Uterus (tissue), 4 donors: ENCODE data around the gene CTNNAL1. TPM values are rescaled to one million over a fixed set of nuclear protein-coding genes. Genes with fewer than 3 reads are reported as not detected.
"Not testable (repeated sequence)": the region's sequence is repeated elsewhere in the genome, so short reads cannot be mapped to it uniquely, and the experiment has no call there.

Experiments used
- DNase-seq, 2 donors: peaks; one replicate each; pipeline ENCODE4 v3.0.0-alpha.2; 2019 to 2020
- H3K27ac ChIP-seq, 2 donors: fragments of 200-600 bp; sonication (generic); 1 replicate in 1 of 2; 2 replicates in 1 of 2; pipeline ENCODE4 v1.5.1; 2016 to 2018
- H3K27me3 ChIP-seq, 2 donors: fragments of 200-600 bp; sonication (generic); one replicate each; pipeline ENCODE4 v1.5.1; 2018 to 2019; ENCODE audit warnings: control low read depth in 1 of 2
- H3K36me3 ChIP-seq, 2 donors: fragments of 200-600 bp; sonication (generic); one replicate each; pipeline ENCODE4 v1.5.1; 2019; ENCODE audit warnings: control low read depth in 1 of 2
- H3K4me1 ChIP-seq, 2 donors: fragments of 200-600 bp; sonication (generic); one replicate each; pipeline ENCODE4 v1.5.1; 2018 to 2019; ENCODE audit warnings: control low read depth in 1 of 2
- H3K4me3 ChIP-seq, 2 donors: fragments of 200-600 bp; sonication (generic); 1 replicate in 1 of 2; 2 replicates in 1 of 2; pipeline ENCODE4 v1.5.1; 2018 to 2019; ENCODE audit warnings: mild to moderate bottlenecking in 1 of 2
- H3K9me3 ChIP-seq, 2 donors: fragments of 200-600 bp; sonication (generic); one replicate each; pipeline ENCODE4 v1.5.1; 2019; ENCODE audit warnings: control low read depth in 1 of 2
- CTCF ChIP-seq, 4 experiments: fragments of 200-600 bp in 2 of 4; fragments of 450-650 bp in 2 of 4; sonication (generic) in 2 of 4; IDR thresholded peaks; one replicate each; pipeline ENCODE4 v1.5.1; 2016 to 2019; ENCODE audit warnings: antibody characterized with exemption in 4 of 4, mild to moderate bottlenecking in 2 of 4, moderate library complexity in 1 of 4
- POLR2A ChIP-seq, 2 donors: fragments of 450-650 bp; IDR thresholded peaks; one replicate each; pipeline ENCODE4 v1.6.1; 2016; ENCODE audit warnings: antibody characterized with exemption in 2 of 2, mild to moderate bottlenecking in 1 of 2, moderate library complexity in 1 of 2
- intact Hi-C: fragments of 100-400 bp; cut with DNase I; formaldehyde crosslinking; loops from one replicate; pipeline ENCODE4 v1.15.1; 2023; ENCODE audit warnings: low total_unique reads
- total RNA-seq, 4 donors: library from RNA; depleted of rRNA in 3 of 4; stranded (reverse); fragments of >200 nt in 3 of 4; gene quantifications; one replicate each; pipeline versions ENCODE4 v1.1.0 to v1.2.4, GENCODE V29; 2014 to 2023
- donor health status: DM: yes; HTN: yes; CAD: no.

CTNNAL1 gene, protein sequence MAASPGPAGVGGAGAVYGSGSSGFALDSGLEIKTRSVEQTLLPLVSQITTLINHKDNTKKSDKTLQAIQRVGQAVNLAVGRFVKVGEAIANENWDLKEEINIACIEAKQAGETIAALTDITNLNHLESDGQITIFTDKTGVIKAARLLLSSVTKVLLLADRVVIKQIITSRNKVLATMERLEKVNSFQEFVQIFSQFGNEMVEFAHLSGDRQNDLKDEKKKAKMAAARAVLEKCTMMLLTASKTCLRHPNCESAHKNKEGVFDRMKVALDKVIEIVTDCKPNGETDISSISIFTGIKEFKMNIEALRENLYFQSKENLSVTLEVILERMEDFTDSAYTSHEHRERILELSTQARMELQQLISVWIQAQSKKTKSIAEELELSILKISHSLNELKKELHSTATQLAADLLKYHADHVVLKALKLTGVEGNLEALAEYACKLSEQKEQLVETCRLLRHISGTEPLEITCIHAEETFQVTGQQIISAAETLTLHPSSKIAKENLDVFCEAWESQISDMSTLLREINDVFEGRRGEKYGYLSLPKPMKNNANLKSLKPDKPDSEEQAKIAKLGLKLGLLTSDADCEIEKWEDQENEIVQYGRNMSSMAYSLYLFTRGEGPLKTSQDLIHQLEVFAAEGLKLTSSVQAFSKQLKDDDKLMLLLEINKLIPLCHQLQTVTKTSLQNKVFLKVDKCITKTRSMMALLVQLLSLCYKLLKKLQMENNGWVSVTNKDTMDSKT
- 10 to 100 TPM; 32.3 to 62.0 (median 41.4) TPM for total RNA-seq

DNA sequence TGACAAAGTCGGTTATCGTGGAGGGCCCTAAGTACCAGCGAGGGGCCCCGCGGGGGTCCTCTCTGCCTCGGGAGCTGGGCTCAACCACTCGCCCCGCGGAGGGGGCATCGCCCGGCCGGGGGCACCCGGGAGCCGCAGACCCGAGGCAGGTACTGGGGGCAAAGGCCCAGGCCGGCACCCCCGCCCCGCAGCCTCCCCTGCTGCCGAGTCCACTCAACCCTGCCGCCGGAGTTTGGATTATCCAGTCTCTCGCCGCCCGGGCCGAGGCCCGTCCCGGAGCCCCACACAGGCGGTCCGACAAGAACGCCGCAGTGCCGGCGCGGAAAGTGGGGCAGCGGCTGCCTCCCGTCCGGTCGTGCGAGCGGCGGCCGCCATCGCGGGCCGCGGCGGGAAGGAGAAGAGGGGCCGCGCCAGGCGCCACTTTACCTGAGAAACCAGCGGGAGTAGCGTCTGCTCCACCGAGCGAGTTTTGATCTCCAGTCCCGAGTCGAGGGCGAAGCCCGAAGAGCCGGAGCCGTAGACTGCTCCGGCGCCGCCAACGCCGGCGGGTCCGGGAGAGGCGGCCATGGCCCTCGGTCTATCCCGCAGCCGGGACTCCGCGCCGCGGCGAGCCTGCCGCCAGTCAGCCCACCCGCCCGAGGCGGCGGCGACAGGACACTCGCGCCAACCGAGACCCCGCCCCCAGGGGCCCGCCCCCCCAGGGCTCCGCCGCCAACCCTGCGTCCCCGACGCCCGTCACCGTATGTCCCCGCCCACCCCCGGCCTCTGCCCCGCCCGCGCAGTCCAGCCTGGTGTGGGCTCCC lies at the start of gene CTNNAL1:
Gene CTNNAL1, minus strand, starts transcription at position 624 of the 803 bp plus-strand sequence. Its CDS starts 57 bp downstream, at position 567.
- Histone ChIP-seq H3K9me3 (no peaks in the 10 kb centered on the region), H3K27ac (peak within 1 kb of the TSS; percentile 83 to 98), H3K36me3 (no peaks in the 10 kb centered on the region), H3K4me3 (peak within 1 kb of the TSS; percentile 68 to 94), H3K27me3 (no peaks in the 10 kb centered on the region), H3K4me1 (peaks cover 0 to 16% of the 10 kb centered on the region in 2 donors)
- peak; percentile 95 to 96 for DNase-seq
- intact Hi-C loops, result no loop called here
- TF ChIP-seq CTCF (IDR thresholded peaks at IDR 0.05) (no peak), POLR2A (IDR thresholded peaks at IDR 0.05) (peak; percentile 89 to 95)

- Histone ChIP-seq H3K36me3 (no peaks in the 10 kb centered on the region), H3K27me3 (no peaks in the 10 kb centered on the region), H3K27ac (no peak overlapping the region), H3K9me3 (no peaks in the 10 kb centered on the region), H3K4me1 (no peaks in the 10 kb centered on the region), H3K4me3 (no peak overlapping the region)
- intact Hi-C loops, result no loop called here
- no peak for DNase-seq
- TF ChIP-seq CTCF (IDR thresholded peaks at IDR 0.05) (no peak), POLR2A (IDR thresholded peaks at IDR 0.05) (no peak)
Measured at GRCh38 chr9:109062543-109062942, 49.2 kb upstream of the CTNNAL1 start.

DNA sequence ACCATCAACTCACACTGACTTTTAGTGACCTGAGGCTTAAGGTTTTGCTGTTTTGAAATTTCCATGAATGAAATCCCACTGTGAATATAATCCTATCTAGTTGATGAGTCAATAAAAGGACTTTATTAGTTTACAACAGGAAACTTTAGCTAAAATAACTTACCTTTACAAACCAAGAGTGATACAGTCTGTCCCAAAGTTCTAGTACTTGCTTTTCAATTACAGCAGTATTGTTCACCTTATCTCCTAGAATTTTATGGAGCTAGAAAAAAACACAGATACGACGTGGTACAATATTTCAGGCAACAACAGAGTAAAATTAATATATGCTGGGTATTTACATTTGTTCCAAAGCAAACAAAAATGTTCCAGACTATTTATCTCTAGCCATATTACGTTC lies 46.9 kb upstream of the CTNNAL1 start:
- H3K27ac ChIP-seq, result no peak overlapping the region
- no peaks in the 10 kb centered on the region for H3K4me1 ChIP-seq
- no peak for TF ChIP-seq CTCF (IDR thresholded peaks at IDR 0.05)
- TF ChIP-seq POLR2A (IDR thresholded peaks at IDR 0.05), result no peak
- intact Hi-C loops, result no loop called here
- H3K4me3 ChIP-seq, result no peak overlapping the region
- no peak for DNase-seq
- H3K9me3 ChIP-seq, result no peaks in the 10 kb centered on the region
- no peaks in the 10 kb centered on the region for H3K36me3 ChIP-seq
- H3K27me3 ChIP-seq, result no peaks in the 10 kb centered on the region

- H3K36me3 ChIP-seq, H3K27me3 ChIP-seq, DNase-seq, intact Hi-C loops, H3K4me3 ChIP-seq, H3K9me3 ChIP-seq, H3K4me1 ChIP-seq, H3K27ac ChIP-seq: not testable (repeated sequence)
Measured at GRCh38 chr9:109053121-109053520, 39.8 kb upstream of the CTNNAL1 start.

DNA sequence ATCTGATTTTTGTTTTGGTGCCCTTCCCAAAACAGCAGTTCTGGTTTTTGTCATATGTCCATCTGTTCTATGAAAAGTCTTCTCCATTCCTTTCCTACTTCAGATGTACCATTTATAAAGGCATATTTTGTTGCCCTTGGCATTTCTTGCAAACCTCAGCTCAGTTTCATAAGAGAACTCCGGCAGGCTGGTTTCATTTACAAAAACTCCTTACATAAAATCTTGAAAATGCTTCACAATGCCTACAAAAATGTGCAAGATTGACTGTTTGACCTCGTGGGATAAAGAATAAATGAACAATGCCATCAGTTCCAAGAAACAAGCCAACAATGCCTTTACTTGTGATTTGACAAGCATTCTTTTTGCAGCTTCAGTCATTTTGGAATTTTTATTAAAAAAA lies 39.1 kb upstream of the CTNNAL1 start:
- no peak for DNase-seq
- H3K4me3 ChIP-seq, result no peak overlapping the region
- no peak overlapping the region for H3K27ac ChIP-seq
- H3K36me3 ChIP-seq, result no peaks in the 10 kb centered on the region
- H3K27me3 ChIP-seq, result no peaks in the 10 kb centered on the region
- no peaks in the 10 kb centered on the region for H3K4me1 ChIP-seq
- H3K9me3 ChIP-seq, result no peaks in the 10 kb centered on the region
- intact Hi-C loops, result no loop called here
- TF ChIP-seq POLR2A (IDR thresholded peaks at IDR 0.05) (no peak), CTCF (IDR thresholded peaks at IDR 0.05) (no peak)
